RCC 7860 (cell line): ENCODE results near the gene TMEM163.
"Not testable (repeated sequence)": the region's sequence is repeated elsewhere in the genome, so short reads cannot be mapped to it uniquely, and the experiment has no call there.

ENCODE experiments used
- DNase-seq: peaks from one replicate; pipeline ENCODE4 v3.0.0-alpha.2; 2015; ENCODE audit warnings: low spot score
- FAIRE-seq: peaks from 2 replicates; lab custom pipeline; 2012; peaks lifted over from hg19 to GRCh38; lab: Jason Lieb, UNC

TMEM163 gene

DNA sequence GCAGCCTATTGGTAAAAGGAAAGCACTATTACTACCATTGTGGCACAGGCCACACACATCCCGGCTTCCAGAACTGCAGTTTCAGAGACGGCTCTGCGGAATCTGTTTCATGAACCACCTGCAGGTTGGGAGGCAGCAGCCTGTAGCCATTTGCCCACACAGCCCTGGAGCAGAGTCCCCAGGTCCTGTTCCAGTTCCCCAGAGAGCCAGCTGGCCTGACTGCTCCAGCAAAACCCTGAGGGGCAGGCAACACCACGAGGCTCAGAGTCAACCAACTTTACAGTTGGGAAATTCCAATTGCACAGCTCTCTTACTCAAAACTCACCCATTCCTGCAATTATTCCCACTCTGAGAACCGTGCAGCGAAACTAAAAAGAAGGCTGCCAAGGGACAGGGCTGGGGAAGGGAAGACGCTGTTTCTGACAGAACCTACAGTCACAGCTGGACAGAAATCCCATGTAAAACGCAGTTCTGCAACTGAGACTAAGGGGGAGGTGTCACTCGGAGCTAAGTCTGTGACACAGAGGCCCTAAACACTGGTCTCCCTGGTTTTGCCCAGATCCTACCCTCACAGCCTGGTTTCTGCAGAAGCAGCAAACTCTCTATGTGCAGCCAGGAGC lies 219.4 kb downstream of the TMEM163 start:
- DNase-seq (no peak), FAIRE-seq (no peak)

DNA sequence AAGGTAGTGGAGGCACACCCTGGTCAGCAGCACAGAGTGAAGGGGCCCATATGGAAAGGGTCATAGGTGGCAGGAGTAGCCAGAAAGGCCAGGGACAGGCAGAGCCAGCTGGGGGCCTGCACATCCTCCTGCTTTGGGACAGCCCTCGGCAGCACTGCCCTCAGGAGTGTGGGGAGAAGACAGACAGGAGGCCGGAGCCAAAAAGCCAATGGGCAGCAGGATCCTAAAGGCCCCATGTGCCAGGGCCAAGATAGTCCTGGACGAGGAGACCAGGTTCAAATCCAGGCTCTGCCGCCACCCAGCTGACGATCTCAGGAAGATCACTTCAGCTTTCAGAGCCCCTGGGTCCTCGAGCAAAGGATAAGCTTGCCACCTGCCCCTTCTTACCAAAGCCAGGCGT lies 220.1 kb downstream of the TMEM163 start:
- no peak for DNase-seq
- no peak for FAIRE-seq

DNA sequence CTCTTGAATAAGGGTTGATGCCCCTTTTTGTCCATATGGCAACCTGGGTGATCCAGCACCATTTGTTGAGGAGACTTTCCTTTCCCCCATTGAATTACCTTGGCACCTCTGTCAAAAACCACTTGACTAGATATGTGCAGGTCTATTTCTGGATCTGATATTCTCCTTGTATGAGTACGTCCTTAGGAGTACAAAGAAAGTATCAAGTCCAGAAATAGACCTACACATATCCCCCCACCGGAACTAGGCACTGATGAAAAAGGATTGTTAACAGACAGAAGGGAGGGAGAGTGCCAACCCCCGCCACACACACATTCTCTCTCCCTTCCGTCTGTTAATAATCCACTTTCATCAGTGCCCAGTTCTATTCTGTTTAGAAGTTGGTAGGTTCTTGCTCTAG lies 225.0 kb downstream of the TMEM163 start:
- DNase-seq, result no peak
- no peak for FAIRE-seq

DNA sequence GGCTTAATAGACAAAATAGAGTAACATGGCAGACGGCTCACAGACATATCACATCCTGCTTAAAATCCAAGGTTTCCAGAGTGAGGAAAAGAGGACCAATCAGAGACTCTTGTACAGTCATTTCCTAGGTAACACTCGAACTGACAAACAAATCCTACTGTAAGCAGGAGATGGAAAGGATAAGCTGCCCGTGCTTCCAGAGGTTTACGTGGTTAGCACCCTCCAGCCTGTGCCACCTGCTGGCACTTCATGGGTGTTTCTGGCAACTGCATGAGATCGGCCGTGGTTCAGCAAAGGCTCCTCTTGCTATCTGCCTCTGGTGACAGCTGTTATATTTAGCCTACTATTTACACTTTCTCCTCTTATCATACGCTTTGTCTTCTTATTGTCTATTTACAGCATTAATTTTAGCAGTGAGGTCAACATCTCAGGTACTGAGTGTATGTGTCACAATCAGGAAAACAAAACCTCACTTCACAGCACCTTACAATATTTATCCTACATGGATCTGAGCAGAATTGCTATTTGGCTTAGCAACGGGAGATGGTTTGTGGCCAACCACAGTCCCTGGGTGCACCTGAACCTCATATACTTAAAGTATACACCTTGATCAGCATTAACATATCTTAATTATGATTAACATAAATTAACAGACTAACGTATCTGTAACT lies 226.9 kb downstream of the TMEM163 start:
- FAIRE-seq (no peak), DNase-seq (no peak)

DNA sequence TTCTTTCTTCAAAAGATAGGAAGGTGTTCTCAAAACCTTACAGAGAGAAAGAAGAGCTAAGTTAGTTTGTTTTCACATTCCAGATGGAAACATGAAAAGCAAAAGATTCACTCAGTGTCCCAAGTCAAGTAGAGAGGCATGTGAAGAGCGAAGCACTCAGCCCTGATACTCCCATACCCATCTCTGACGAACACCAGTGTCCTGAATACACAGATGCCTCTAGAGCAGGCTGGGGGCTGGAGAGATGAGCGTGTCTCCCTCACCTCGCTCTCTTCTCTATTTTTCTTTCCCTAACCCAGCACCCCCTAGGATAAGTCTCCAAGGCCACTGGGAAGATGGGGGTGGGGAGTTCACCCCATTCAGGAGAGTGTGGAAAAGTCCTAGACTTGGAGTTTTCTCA lies 227.8 kb downstream of the TMEM163 start:
- DNase-seq, result no peak
- FAIRE-seq, result no peak

DNA sequence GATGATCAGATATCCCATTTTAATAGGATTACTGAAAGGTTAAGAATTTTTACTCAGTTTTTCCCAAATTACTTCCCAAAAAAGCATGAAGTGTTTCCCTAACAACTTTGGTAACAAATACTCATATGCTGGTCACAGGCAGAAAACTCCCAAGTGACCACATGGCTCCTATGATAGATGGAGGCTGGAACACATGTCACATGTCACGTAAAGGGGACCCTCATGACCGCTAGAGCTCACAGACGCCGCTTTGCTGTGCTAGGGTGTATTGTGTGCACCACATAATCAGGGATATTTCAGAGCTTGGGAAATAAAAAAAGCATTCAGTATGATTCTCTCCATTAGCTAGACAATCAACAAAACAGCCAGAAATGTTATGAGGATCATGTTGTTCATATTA lies 228.2 kb downstream of the TMEM163 start:
- FAIRE-seq, result no peak
- DNase-seq, result no peak

DNA sequence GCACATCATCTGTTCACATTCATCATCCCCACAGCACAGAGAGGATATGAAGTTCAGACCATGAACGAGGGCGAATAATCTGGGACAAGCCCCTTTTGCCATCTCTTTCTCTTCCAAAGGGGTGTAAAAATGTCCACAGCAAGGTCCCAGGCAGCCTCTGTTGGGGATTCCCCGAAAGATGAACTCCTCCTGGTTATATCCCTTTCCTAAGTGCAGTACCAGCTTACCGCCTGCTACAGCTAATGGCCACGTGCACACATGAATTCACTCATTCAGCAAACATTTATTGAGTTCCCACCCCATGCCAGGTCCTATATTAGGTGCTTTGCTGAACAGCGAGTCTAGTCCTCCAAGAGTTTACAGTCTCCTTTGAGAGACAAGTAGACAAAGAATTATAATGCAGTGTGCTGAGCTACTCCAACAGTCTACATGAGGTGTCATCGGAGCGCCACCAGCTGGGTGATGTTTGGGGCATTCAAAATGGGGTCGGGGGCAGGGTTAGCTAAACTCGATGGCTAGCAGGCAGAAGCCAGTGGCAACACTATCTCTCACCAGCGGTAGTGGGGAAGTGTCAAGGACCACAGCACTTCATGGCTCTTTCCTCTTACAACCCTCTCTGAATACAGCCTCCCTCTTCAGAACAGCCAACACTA lies 228.9 kb downstream of the TMEM163 start:
- FAIRE-seq, result no peak
- no peak for DNase-seq

DNA sequence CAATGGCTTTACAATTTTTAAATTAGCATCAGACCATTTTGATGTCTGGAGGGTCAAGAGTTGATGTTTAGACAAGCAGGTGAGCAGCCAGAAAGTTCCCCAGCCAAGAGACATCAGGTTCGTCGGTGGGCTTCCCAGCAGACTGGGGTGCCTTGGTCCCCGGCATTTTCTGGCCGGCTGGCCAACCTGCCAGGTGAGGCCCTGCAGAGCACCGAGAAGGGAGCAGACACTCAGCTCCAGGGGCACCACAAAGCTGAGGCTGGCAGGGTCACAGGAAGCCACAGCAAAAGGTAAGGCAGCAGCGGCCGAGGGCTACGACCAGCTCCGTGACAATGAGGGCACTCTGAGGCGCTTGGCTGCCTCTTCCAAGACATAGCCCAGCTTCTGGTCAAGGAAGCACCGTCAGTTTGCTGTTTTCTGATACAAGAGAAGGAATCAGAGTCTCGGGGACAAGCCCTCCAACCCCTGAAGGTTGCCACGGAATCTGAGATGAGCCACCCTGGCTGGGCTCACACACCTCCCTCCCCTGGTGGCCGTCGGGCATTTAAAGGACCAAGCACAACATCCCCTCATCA lies 235.9 kb downstream of the TMEM163 start:
- DNase-seq (no peak), FAIRE-seq (no peak)

DNA sequence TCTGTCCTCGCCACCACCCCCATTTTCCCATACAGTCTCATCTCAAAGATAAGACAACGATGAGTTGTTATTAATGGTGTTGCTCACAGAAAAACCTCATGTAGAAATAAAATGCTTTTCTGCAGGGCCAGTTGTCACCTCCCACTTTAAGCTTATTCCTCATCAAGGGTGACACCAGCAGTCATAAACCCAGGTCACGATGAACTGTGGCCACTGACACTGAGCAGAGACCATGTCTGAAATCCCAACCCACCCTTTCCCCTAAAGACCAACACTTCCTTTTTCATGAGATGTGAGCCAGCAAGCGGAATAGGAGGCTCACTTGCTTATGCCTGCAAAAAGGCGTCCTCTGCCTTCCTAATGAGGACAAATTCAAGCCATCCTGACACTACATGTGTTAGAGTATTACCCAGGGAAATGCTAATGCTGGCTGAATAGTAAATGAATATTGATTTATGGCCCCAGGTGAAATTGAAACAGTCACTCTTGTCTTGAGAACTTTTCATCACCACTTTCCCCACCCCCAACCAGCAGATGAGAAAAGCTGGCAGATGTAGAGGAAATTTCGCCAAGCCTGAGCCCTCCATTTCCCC lies 236.6 kb downstream of the TMEM163 start:
- no peak for FAIRE-seq
- DNase-seq, result no peak

DNA sequence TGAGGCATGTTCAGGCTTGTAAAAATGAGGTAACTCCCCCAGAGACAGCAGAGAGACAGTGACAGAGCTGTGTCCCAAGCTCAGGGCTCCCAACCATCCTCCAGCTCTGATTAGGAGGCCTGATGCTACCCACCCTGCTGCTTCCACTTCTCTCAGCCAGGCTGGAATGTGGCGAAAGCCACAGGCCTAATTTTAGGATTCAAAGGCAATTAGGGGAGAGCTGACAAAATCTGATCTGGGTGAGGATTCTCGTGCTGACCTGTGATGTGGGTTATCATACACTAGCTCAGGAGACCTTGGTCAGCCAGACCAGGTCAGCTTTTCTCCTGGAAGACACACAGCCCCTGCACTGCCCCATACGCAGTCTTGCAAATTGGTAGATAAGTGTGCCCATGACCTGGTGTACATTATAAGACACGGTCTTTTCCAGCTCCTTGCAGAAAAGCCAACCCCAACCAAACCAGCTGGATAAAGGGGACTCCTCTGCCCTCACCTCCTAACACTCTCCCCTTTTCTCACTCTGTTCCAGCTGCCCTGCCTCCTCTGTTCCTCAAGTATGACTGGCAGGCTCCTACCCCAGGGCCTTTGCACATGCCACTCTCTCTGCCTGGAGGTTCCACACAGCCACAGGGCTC lies 239.0 kb downstream of the TMEM163 start:
- no peak for FAIRE-seq
- DNase-seq, result no peak

DNA sequence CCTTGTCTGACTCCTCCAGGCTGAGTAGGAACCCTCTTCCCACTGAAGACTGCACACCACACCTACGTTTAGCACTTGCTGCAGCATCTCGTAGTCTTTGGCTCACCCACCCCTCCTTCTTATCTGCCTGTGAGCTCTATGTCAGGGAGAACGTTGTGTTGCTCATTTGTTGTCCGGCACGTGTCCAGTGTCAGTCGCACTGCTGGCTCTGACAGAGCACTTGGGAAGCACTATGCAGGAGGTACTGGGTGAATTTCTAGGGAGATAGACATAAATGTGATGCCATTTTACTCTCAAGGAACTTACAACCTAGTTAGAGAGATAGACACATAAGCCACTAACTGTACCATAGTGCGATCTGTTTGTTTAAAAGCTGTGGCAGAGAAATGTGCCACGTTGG lies 241.8 kb downstream of the TMEM163 start:
- FAIRE-seq, result not testable (repeated sequence)

DNA sequence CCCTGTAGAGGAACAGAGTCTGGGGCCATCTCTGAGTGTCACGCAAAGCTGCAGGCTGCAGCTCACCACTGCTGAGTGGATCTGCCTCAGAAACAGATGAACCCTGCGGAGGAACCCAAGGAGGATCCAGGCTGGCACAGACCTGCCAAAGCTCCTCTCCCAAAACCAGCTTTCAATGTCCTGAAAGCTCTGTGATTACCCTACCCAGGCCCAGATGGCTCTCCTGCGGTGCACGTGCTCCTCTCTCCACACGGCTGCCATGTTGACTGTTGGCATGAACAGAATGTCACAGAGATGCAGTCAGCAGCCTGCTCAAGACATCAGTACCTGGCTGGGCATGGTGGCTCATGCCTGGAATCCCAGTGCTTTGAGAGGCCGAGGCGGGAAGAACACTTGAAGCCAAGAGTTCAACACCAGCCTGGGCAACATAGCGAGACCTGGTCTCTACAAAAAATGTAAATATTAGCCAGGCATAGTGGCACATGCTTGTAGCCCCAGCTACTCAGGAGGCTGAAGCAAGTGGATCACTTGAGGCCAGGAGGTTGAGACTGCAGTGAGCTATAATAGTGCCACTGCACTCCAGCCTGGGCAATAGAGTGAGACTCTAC lies 248.1 kb downstream of the TMEM163 start:
- no peak for DNase-seq

More for the DNA sequence above, 241.8 kb downstream of the TMEM163 start:
- not testable (repeated sequence) for DNase-seq

DNA sequence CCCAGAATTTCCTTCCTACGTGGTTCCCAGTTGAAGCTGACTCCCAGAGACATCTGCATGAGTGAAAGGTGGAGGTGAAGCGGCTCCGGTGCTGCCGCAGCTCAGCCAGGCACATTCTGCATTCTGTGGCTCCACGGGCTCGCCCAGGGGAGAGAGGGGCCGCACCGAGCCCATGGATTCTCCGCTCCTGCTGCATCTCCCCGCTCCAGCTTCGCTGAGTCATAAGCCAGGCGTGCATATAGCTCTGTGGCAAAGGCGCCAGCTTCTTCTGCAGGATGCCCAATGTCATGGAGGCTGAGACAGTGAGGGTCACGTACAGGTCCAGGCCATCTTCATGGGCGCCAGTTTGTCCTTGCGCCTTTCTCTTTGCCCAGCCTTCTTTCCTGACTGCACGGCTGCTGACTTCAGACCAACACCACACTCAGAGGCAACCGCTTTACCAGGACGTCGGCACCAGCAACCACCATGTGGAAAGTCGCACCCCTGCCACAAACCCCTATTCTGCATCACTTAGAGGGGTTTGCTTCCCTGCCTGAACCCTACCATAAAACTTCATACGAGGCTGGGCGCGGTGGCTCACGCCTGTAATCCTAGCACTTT lies 249.2 kb downstream of the TMEM163 start:
- FAIRE-seq (no peak), DNase-seq (no peak)

More for the DNA sequence above, 248.1 kb downstream of the TMEM163 start:
- no peak for FAIRE-seq

DNA sequence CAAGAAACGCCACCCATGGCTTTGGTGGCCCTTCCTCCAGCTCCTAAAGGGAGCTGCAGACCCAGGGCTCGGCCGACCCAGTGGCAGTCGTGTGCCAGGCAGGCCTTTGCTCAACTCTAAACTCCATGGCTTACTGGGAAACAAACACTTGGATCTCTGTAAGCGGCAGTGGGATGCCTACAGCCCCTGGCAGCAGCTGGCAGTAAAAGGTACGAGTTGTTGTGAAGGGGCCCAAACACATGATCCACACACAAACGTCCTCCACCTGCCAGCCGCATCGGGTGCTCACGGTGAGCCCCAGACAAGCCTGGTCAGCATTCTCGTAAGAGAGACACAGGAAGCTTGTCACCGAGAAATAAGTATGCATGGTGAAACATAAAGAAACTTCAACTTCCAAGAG lies 250.0 kb downstream of the TMEM163 start:
- DNase-seq (no peak), FAIRE-seq (no peak)

DNA sequence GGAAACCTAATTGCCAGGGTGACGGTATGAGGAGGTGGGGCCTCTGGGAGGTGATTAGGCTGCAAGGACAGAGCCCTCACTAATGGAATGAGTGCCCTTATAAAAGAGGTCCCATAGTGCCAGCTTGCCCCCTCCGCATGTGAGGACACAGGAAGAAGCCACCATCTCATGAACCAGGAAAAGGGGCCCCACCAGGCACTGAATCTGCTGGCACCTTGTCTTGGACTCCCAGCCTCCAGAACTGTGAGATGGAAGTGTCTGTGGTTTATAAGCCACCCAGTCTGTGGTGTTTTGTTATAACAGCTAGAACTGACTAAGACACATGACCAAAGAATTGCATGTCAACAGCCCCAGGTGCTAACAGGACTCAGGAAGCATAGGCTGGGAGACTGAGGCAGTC lies 250.6 kb downstream of the TMEM163 start:
- FAIRE-seq, result no peak

DNA sequence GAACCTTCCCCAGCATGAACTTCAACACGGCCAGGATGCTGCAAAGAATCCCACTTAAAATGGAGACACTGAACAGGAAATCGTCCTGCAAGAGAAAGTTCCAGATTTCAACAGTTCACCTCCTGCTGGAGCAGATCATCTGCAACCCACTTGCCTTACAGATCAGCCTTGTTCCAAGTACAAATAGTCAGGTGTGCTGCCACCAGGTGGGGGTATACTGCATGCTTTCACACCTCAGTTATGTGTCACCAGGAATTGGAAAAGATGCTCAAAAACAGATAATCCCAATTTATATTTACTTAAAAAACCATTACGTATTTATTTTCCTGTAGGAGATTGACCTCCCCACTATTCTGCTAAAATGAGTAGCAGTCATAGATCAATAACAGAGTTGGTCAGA lies 252.7 kb downstream of the TMEM163 start:
- FAIRE-seq, result no peak

More for the DNA sequence above, 250.6 kb downstream of the TMEM163 start:
- no peak for DNase-seq

DNA sequence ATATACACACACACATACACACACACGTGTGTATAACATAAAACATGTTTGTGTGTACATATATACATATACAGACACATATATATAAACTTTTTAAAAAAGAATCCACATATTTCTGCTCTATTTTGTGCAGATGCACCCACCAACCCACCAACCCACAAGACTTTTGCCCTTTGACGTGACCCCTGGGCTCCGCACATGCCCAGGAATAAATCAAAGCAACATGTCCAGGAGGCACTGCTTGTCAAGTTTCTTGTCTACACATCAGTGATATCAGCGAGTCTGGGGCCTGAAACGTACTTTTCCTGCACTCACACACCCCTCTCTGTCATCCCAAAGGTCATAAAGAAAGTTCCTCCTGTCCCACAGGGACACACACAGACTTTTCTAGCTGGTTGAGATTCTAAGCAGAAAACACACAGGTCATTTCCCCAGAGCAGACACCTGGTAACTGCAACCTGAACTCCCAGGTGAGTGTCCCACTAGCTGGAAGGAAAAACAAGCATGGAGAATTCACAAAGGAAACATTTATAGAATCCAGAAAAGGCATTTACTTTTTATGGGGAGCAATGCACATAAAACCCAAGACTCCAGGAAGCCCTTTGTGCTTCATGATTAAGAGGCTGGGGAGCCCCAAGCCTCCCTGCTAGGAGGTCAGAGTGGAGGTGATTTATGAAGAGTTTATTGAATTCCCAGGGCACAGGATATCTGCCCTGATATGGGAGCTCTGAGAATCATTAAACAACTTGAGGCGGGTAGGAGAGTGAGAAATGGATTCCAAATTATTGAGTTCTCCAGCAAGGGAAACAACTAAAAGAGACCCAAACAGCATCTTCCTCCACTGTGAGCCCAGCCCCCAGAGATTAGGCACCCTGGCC lies 253.3 kb downstream of the TMEM163 start:
- DNase-seq (no peak), FAIRE-seq (no peak)

More for the DNA sequence above, 252.7 kb downstream of the TMEM163 start:
- DNase-seq, result peak; percentile 16

DNA sequence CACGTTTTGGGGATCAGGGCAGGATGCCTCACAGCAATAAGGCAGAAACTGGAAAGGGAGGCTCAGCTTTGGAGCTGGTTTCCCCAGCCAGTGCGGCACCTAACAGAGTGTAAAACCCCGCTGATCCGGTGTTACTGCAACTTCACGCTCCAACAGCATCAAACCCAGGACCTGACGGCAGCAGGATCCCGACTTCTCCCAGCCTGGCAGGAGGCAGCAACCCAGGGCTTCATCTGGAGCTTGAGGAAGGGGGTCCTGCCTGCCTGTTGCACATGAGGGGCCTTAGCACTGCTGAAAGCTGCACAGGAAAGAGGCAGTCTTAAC lies 255.1 kb downstream of the TMEM163 start:
- FAIRE-seq, result no peak
- DNase-seq, result no peak
